Measurements from ENCODE around the gene UPK3A. TPM values are rescaled to one million over a fixed set of nuclear protein-coding genes. Genes with fewer than 3 reads are reported as not detected.

The UPK3A gene
- polyA plus RNA-seq, 3 donors: 6.0 to 19.0 (median 14.0) TPM

GRCh38 chr22:45261407-45262088, 23.2 kb upstream of the UPK3A start:
- peaks cover 34% of the 10 kb centered on the region for H3K4me1 Mint-ChIP-seq
- Histone ChIP-seq H4K20me1 (ENCODE audit: insufficient read depth, low read length) (no peaks in the 10 kb centered on the region), H3K36me3 (replicated peaks in 1 of 2; ENCODE audit: control insufficient read depth in 1 of 2, insufficient read depth in 2 of 2, low read length in 2 of 2) (no peaks in the 10 kb centered on the region), H3K9me3 (replicated peaks in 1 of 2; ENCODE audit: control insufficient read depth in 1 of 2, insufficient read depth in 1 of 2, low read length in 2 of 2) (no peaks in the 10 kb centered on the region), H3K27ac (ENCODE audit: low read depth in 1 of 2, low read length in 2 of 2) (peak overlapping the region; percentile 71 to 77), H3K9ac (ENCODE audit: insufficient read depth, low read length, poor library complexity, severe bottlenecking) (peak overlapping the region; percentile 12), H3K27me3 (ENCODE audit: control insufficient read depth in 2 of 2, insufficient read depth in 2 of 2, low read length in 2 of 2) (no peaks in the 10 kb centered on the region), H3K79me2 (ENCODE audit: insufficient read depth, low read length) (no peaks in the 10 kb centered on the region), H3K4me1 (ENCODE audit: control insufficient read depth in 1 of 2, insufficient read depth in 2 of 2, low read length in 2 of 2) (peaks cover 37 to 39% of the 10 kb centered on the region in 2 donors), H2AFZ (ENCODE audit: insufficient read depth, low read depth, low read length, poor library complexity, severe bottlenecking) (peak overlapping the region; percentile 83), H3K4me2 (replicated peaks; ENCODE audit: extremely low read depth, low read length, poor library complexity, severe bottlenecking) (peak overlapping the region; percentile 49), H3K4me3 (replicated peaks in 1 of 3; ENCODE audit: low read depth in 2 of 3, low read length in 3 of 3) (peak overlapping the region in 1 of 3 experiments; percentile 37)
- intact Hi-C loops (cut with micrococcal nuclease): no loop called here
- no peak for DNase-seq
- peak overlapping the region in 5 of 7 donors; percentile 28 to 90 (median 72) for H3K27ac Mint-ChIP-seq
- H3K27me3 Mint-ChIP-seq (ENCODE audit: low read depth in 3 of 3): peaks cover 0 to 5% (median 1%) of the 10 kb centered on the region in 3 donors
- H3K36me3 Mint-ChIP-seq: no peaks in the 10 kb centered on the region
- no peak overlapping the region for H3K4me3 Mint-ChIP-seq
- no peak for TF ChIP-seq CTCF (IDR thresholded peaks at IDR 0.05)
- peaks cover 0 to 6% (median 0%) of the 10 kb centered on the region in 7 donors for H3K9me3 Mint-ChIP-seq
- WGBS (ENCODE audit: insufficient coverage): 91% methylated on average over 19 of the region's 20 CpGs

GRCh38 chr22:45262195-45262930, 22.4 kb upstream of the UPK3A start:
- peak; percentile 66 to 77 (median 74) for DNase-seq
- TF ChIP-seq CTCF (IDR thresholded peaks at IDR 0.05): no peak
- no peaks in the 10 kb centered on the region for H4K20me1 ChIP-seq (ENCODE audit: insufficient read depth, low read length)
- H3K9me3 ChIP-seq (replicated peaks in 1 of 2; ENCODE audit: control insufficient read depth in 1 of 2, insufficient read depth in 1 of 2, low read length in 2 of 2): no peaks in the 10 kb centered on the region
- H3K4me2 ChIP-seq (replicated peaks; ENCODE audit: extremely low read depth, low read length, poor library complexity, severe bottlenecking): peak overlapping the region; percentile 49
- H3K27ac Mint-ChIP-seq: peak overlapping the region; percentile 60 to 90 (median 86)
- no peaks in the 10 kb centered on the region for H3K36me3 ChIP-seq (replicated peaks in 1 of 2; ENCODE audit: control insufficient read depth in 1 of 2, insufficient read depth in 2 of 2, low read length in 2 of 2)
- H3K9me3 Mint-ChIP-seq: peaks cover 0 to 6% (median 0%) of the 10 kb centered on the region in 7 donors
- peaks cover 37 to 39% of the 10 kb centered on the region in 2 donors for H3K4me1 ChIP-seq (ENCODE audit: control insufficient read depth in 1 of 2, insufficient read depth in 2 of 2, low read length in 2 of 2)
- H3K4me3 ChIP-seq (replicated peaks in 1 of 3; ENCODE audit: low read depth in 2 of 3, low read length in 3 of 3): peak overlapping the region in 1 of 3 experiments; percentile 37
- peaks cover 2 to 7% (median 4%) of the 10 kb centered on the region in 3 donors for H3K27me3 Mint-ChIP-seq (ENCODE audit: low read depth in 3 of 3)
- H3K36me3 Mint-ChIP-seq: no peaks in the 10 kb centered on the region
- no peaks in the 10 kb centered on the region for H3K27me3 ChIP-seq (ENCODE audit: control insufficient read depth in 2 of 2, insufficient read depth in 2 of 2, low read length in 2 of 2)
- H2AFZ ChIP-seq (ENCODE audit: insufficient read depth, low read depth, low read length, poor library complexity, severe bottlenecking): peak overlapping the region; percentile 83
- no peaks in the 10 kb centered on the region for H3K79me2 ChIP-seq (ENCODE audit: insufficient read depth, low read length)
- peak overlapping the region; percentile 24 to 62 for H3K4me3 Mint-ChIP-seq
- WGBS (ENCODE audit: insufficient coverage): 52% methylated on average over 13 of the region's 13 CpGs
- peak overlapping the region; percentile 71 to 77 for H3K27ac ChIP-seq (ENCODE audit: low read depth in 1 of 2, low read length in 2 of 2)
- intact Hi-C loops (cut with micrococcal nuclease): no loop called here
- H3K4me1 Mint-ChIP-seq: peaks cover 34% of the 10 kb centered on the region
- H3K9ac ChIP-seq (ENCODE audit: insufficient read depth, low read length, poor library complexity, severe bottlenecking): peak overlapping the region; percentile 12
